Astrocyte (in vitro differentiated cells and primary cell): ENCODE data around the gene HRH4. TPM values are rescaled to one million over a fixed set of nuclear protein-coding genes. Genes with fewer than 3 reads are reported as not detected.

Experiments used
- DNase-seq: peaks from one replicate; pipeline ENCODE4 v3.0.0-alpha.2; 2010; ENCODE audit warnings: low read depth
- FAIRE-seq: peaks from 2 replicates; lab custom pipeline; 2011; peaks lifted over from hg19 to GRCh38; lab: Jason Lieb, UNC
- H2AFZ ChIP-seq: 2 replicates; pipeline ENCODE4 v1.6.0; 2012; ENCODE audit warnings: low read depth, low read length, inconsistent platforms
- H3K27ac ChIP-seq: 2 replicates; pipeline ENCODE4 v1.5.1; 2011; ENCODE audit warnings: low read depth, low read length, inconsistent platforms
- H3K27me3 ChIP-seq: 2 replicates; pipeline ENCODE4 v1.6.0; 2011; ENCODE audit warnings: low read length, inconsistent platforms; ENCODE audit not compliant: insufficient read depth
- H3K36me3 ChIP-seq: 2 replicates; pipeline ENCODE4 v1.5.1; 2011; ENCODE audit warnings: low read length, inconsistent platforms; ENCODE audit not compliant: insufficient read depth
- H3K4me1 ChIP-seq: 2 replicates; pipeline ENCODE4 v1.5.1; 2011; ENCODE audit warnings: low read length, inconsistent platforms; ENCODE audit not compliant: insufficient read depth
- H3K4me2 ChIP-seq: 2 replicates; pipeline ENCODE4 v1.6.0; 2012; ENCODE audit warnings: low read length, inconsistent platforms
- H3K4me3 ChIP-seq: 2 replicates; pipeline ENCODE4 v1.5.1; 2011; ENCODE audit warnings: low read depth, mild to moderate bottlenecking, low read length, inconsistent platforms; ENCODE audit not compliant: insufficient read depth
- H3K79me2 ChIP-seq: 2 replicates; pipeline ENCODE4 v1.6.0; 2012; ENCODE audit warnings: mild to moderate bottlenecking, low read length, inconsistent platforms; ENCODE audit not compliant: insufficient read depth
- H3K9ac ChIP-seq: 2 replicates; pipeline ENCODE4 v1.6.0; 2012; ENCODE audit warnings: mild to moderate bottlenecking, low read length, inconsistent platforms
- H3K9me3 ChIP-seq: 2 replicates; pipeline ENCODE4 v1.5.1; 2012; ENCODE audit warnings: low read depth, mild to moderate bottlenecking, low read length, inconsistent platforms; ENCODE audit not compliant: insufficient read depth
- H4K20me1 ChIP-seq: 2 replicates; pipeline ENCODE4 v1.6.0; 2012; ENCODE audit warnings: low read length, inconsistent platforms; ENCODE audit not compliant: insufficient read depth
- H3K27ac Mint-ChIP-seq: one replicate; pipeline ENCODE4 v1.8.0; 2021; ENCODE audit warnings: mild to moderate bottlenecking, mixed read lengths; ENCODE audit not compliant: unreplicated experiment
- H3K27me3 Mint-ChIP-seq: one replicate; pipeline ENCODE4 v1.8.0; 2021; ENCODE audit warnings: low read depth, mixed read lengths; ENCODE audit not compliant: unreplicated experiment
- H3K36me3 Mint-ChIP-seq: one replicate; pipeline ENCODE4 v1.8.0; 2021; ENCODE audit warnings: low read depth, mixed read lengths; ENCODE audit not compliant: unreplicated experiment
- H3K4me1 Mint-ChIP-seq: one replicate; pipeline ENCODE4 v1.8.0; 2021; ENCODE audit warnings: low read depth, mixed read lengths; ENCODE audit not compliant: unreplicated experiment
- H3K4me3 Mint-ChIP-seq: one replicate; pipeline ENCODE4 v1.8.0; 2021; ENCODE audit warnings: mild to moderate bottlenecking, moderate library complexity, mixed read lengths; ENCODE audit not compliant: unreplicated experiment
- H3K9me3 Mint-ChIP-seq: one replicate; pipeline ENCODE4 v1.8.0; 2021; ENCODE audit warnings: mild to moderate bottlenecking, mixed read lengths; ENCODE audit not compliant: unreplicated experiment
- EZH2 ChIP-seq: IDR thresholded peaks from 2 replicates; pipeline ENCODE4 v1.6.1; 2012; ENCODE audit warnings: mild to moderate bottlenecking, low read length, inconsistent platforms; ENCODE audit not compliant: insufficient read depth
- total RNA-seq: library from RNA; stranded (reverse); gene quantifications from 2 replicates; pipeline ENCODE4 v1.2.1, GENCODE V29; 2021
- TF ChIP-seq, protein P1 (sequence below): IDR thresholded peaks from 2 replicates; pipeline ENCODE4 v1.5.1; 2011; ENCODE audit warnings: low read depth, mild to moderate bottlenecking, inconsistent platforms, low read length, moderate library complexity; ENCODE audit not compliant: insufficient read depth

Gene HRH4
- total RNA-seq, 1 donor from 2014 or later: 0.25 TPM

DNA sequence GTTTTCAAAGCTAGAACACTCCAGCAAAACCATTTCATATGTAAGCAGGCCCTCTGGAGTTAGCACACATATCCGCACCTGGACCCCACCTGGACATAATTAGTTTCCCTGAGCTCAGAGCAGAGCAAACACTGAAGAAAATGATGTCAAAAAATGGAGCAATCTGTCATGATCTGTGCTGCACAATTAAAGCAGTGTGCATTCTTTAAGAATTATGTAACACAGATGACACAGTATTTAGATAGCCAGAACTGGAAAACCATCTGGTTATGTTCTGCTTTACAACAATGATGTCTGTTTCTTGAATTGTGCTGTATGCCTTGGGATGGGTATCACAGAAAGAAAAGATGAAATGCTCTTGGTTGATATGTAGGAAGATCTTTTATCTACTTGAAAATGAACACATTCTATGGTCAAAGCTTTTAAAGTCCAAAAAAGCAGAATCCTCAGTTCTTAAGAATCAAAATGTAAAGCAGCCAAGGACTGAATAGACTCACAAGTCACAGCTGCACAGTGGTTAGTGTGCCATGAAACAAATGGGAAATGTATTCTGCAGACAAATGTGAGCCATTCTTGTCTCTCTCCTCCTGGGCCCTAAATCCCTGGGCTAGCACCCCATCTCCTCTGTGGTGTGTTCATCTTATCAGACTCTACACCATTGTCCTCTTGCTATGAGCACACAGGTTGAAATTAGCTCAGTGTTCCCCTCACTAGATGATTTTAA, 36.8 kb downstream of the HRH4 start:
- TF ChIP-seq, protein P1, sequence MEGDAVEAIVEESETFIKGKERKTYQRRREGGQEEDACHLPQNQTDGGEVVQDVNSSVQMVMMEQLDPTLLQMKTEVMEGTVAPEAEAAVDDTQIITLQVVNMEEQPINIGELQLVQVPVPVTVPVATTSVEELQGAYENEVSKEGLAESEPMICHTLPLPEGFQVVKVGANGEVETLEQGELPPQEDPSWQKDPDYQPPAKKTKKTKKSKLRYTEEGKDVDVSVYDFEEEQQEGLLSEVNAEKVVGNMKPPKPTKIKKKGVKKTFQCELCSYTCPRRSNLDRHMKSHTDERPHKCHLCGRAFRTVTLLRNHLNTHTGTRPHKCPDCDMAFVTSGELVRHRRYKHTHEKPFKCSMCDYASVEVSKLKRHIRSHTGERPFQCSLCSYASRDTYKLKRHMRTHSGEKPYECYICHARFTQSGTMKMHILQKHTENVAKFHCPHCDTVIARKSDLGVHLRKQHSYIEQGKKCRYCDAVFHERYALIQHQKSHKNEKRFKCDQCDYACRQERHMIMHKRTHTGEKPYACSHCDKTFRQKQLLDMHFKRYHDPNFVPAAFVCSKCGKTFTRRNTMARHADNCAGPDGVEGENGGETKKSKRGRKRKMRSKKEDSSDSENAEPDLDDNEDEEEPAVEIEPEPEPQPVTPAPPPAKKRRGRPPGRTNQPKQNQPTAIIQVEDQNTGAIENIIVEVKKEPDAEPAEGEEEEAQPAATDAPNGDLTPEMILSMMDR: no peak
- TF ChIP-seq EZH2: no peak
- H3K4me1 Mint-ChIP-seq: peaks cover 24% of the 10 kb centered on the region
- H3K27ac Mint-ChIP-seq: peak overlapping the region; percentile 30
- no peak overlapping the region for H3K4me3 ChIP-seq
- no peaks in the 10 kb centered on the region for H3K79me2 ChIP-seq
- no peaks in the 10 kb centered on the region for H3K9me3 ChIP-seq
- DNase-seq (peak; percentile 76), FAIRE-seq (no peak)
- no peak overlapping the region for H3K27ac ChIP-seq
- no peak overlapping the region for H3K4me3 Mint-ChIP-seq
- H4K20me1 ChIP-seq: no peaks in the 10 kb centered on the region
- no peaks in the 10 kb centered on the region for H3K36me3 ChIP-seq
- H3K36me3 Mint-ChIP-seq: no peaks in the 10 kb centered on the region
- no peak overlapping the region for H3K9ac ChIP-seq
- no peaks in the 10 kb centered on the region for H3K27me3 Mint-ChIP-seq
- no peak overlapping the region for H2AFZ ChIP-seq
- peak overlapping the region; percentile 28 for H3K4me2 ChIP-seq
- peaks cover 5% of the 10 kb centered on the region for H3K4me1 ChIP-seq
- H3K27me3 ChIP-seq: no peaks in the 10 kb centered on the region
- no peaks in the 10 kb centered on the region for H3K9me3 Mint-ChIP-seq

DNA sequence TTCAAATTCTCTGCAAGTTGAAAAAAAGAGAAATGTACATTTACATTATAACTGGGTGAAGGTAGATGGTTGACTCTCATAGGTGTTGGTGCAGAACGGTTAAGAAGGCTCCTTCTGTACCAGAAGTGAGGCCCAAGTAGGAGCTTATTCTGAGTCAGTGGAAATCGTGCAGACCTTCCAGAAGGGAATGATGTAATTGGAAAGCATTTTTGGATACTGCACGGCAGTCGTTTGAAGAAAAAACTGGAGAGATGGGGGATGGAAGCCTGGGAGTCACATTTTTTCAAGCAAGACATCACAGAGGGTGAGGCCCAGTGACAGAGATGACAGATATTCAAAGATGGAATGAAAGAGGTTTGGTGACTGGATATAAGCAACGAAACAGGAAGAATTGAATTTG, 39.4 kb downstream of the HRH4 start:
- peaks cover 24% of the 10 kb centered on the region for H3K4me1 Mint-ChIP-seq
- Histone ChIP-seq H3K9ac (no peak overlapping the region), H3K4me3 (no peak overlapping the region), H3K79me2 (no peaks in the 10 kb centered on the region), H3K4me2 (no peak overlapping the region), H3K4me1 (peaks cover 5% of the 10 kb centered on the region), H3K27me3 (no peaks in the 10 kb centered on the region), H3K36me3 (no peaks in the 10 kb centered on the region), H3K27ac (no peak overlapping the region), H4K20me1 (no peaks in the 10 kb centered on the region), H2AFZ (no peak overlapping the region), H3K9me3 (no peaks in the 10 kb centered on the region)
- no peak overlapping the region for H3K27ac Mint-ChIP-seq
- H3K4me3 Mint-ChIP-seq: no peak overlapping the region
- peak; percentile 42 for DNase-seq
- no peaks in the 10 kb centered on the region for H3K27me3 Mint-ChIP-seq
- H3K9me3 Mint-ChIP-seq: no peaks in the 10 kb centered on the region
- H3K36me3 Mint-ChIP-seq: no peaks in the 10 kb centered on the region
- no peak for FAIRE-seq
- TF ChIP-seq, protein P1: no peak
- no peak for TF ChIP-seq EZH2

GRCh38 chr18:24500217-24500616, 39.8 kb downstream of the HRH4 start:
- Mint-ChIP-seq H3K27me3 (no peaks in the 10 kb centered on the region), H3K27ac (no peak overlapping the region), H3K4me3 (no peak overlapping the region), H3K9me3 (no peaks in the 10 kb centered on the region), H3K36me3 (no peaks in the 10 kb centered on the region), H3K4me1 (peaks cover 24% of the 10 kb centered on the region)
- no peaks in the 10 kb centered on the region for H3K36me3 ChIP-seq
- H3K4me1 ChIP-seq: peaks cover 5% of the 10 kb centered on the region
- H3K79me2 ChIP-seq: no peaks in the 10 kb centered on the region
- H3K9ac ChIP-seq: no peak overlapping the region
- H3K27me3 ChIP-seq: no peaks in the 10 kb centered on the region
- TF ChIP-seq EZH2: no peak
- TF ChIP-seq, protein P1: no peak
- H3K4me2 ChIP-seq: no peak overlapping the region
- DNase-seq: no peak
- FAIRE-seq: peak; percentile 5
- H3K27ac ChIP-seq: no peak overlapping the region
- no peaks in the 10 kb centered on the region for H4K20me1 ChIP-seq
- no peaks in the 10 kb centered on the region for H3K9me3 ChIP-seq
- no peak overlapping the region for H3K4me3 ChIP-seq
- H2AFZ ChIP-seq: no peak overlapping the region
